Measurements from ENCODE around the gene NBAS.

NBAS gene

GRCh38 chr2:15273452-15273851 is 287.7 kb downstream of the NBAS start:
- ChIA-PET CTCF (no interaction called here), POLR2A (no interaction called here)
- TF ChIP-seq CTCF (IDR thresholded peaks at IDR 0.05; ENCODE audit: control extremely low read depth, extremely low read depth, low read depth, missing control alignments) = no peak
- no peak for DNase-seq (ENCODE audit: extremely low spot score)

- no peak for TF ChIP-seq CTCF (IDR thresholded peaks at IDR 0.05; ENCODE audit: control extremely low read depth, extremely low read depth, low read depth, missing control alignments)
- ChIA-PET CTCF (no interaction called here), POLR2A (no interaction called here)
- no peak for DNase-seq (ENCODE audit: extremely low spot score)
Observed at GRCh38 chr2:15272942-15273341, 288.2 kb downstream of the NBAS start.

- CTCF ChIA-PET = interaction anchor here (1.6 kb wide), 1 partner anchor 49 kb away, joined by 3 read pairs; no protein-coding TSS in a partner anchor
- POLR2A ChIA-PET = no interaction called here
- no peak for DNase-seq (ENCODE audit: extremely low spot score)
- TF ChIP-seq CTCF (IDR thresholded peaks at IDR 0.05; ENCODE audit: control extremely low read depth, extremely low read depth, low read depth, missing control alignments) = no peak
Observed at GRCh38 chr2:15271941-15272542, 289.1 kb downstream of the NBAS start.

- no peak for TF ChIP-seq CTCF (IDR thresholded peaks at IDR 0.05; ENCODE audit: control extremely low read depth, extremely low read depth, low read depth, missing control alignments)
- POLR2A ChIA-PET = no interaction called here
- no peak for DNase-seq (ENCODE audit: extremely low spot score)
- CTCF ChIA-PET = interaction anchor here (1.6 kb wide), 1 partner anchor 49 kb away, joined by 3 read pairs; no protein-coding TSS in a partner anchor
Observed at GRCh38 chr2:15271276-15271675, 289.9 kb downstream of the NBAS start.

GRCh38 chr2:15269043-15269442 is 292.1 kb downstream of the NBAS start:
- CTCF ChIA-PET = interaction anchor here (0.7 kb wide), 1 partner anchor 9 kb away, joined by 3 read pairs; no protein-coding TSS in a partner anchor
- TF ChIP-seq CTCF (IDR thresholded peaks at IDR 0.05; ENCODE audit: control extremely low read depth, extremely low read depth, low read depth, missing control alignments) = no peak
- no peak for DNase-seq (ENCODE audit: extremely low spot score)
- POLR2A ChIA-PET = no interaction called here

GRCh38 chr2:15265889-15266288 is 295.2 kb downstream of the NBAS start:
- TF ChIP-seq CTCF (IDR thresholded peaks at IDR 0.05; ENCODE audit: control extremely low read depth, extremely low read depth, low read depth, missing control alignments) = no peak
- CTCF ChIA-PET = no interaction called here
- POLR2A ChIA-PET = no interaction called here
- no peak for DNase-seq (ENCODE audit: extremely low spot score)

Data from GM10248 (cell line).